Immature natural killer cell (primary cell): ENCODE measurements around the gene MBD6. TPM values are rescaled to one million over a fixed set of nuclear protein-coding genes. Genes with fewer than 3 reads are reported as not detected.
"Not testable (repeated sequence)": the region's sequence is repeated elsewhere in the genome, so short reads cannot be mapped to it uniquely, and the experiment has no call there.

Source experiments
- DNase-seq, 3 donors: peaks; one replicate each; pipeline ENCODE4 v3.0.0; 2022; ENCODE audit warnings: mixed read lengths in 1 of 3
- H3K27ac Mint-ChIP-seq, 6 donors: one replicate each; pipeline ENCODE4 v1.8.0; 2020; ENCODE audit warnings: mixed read lengths in 6 of 6, mild to moderate bottlenecking in 5 of 6, inconsistent platforms in 4 of 6, moderate library complexity in 3 of 6
- H3K27me3 Mint-ChIP-seq, 3 donors: one replicate each; pipeline ENCODE4 v1.8.0; 2020 to 2021; ENCODE audit warnings: low read depth in 3 of 3, mild to moderate bottlenecking in 3 of 3, mixed read lengths in 3 of 3, moderate library complexity in 3 of 3, inconsistent platforms in 1 of 3
- H3K36me3 Mint-ChIP-seq, 3 donors: one replicate each; pipeline ENCODE4 v1.8.0; 2020; ENCODE audit warnings: mixed read lengths in 3 of 3, inconsistent platforms in 2 of 3, mild to moderate bottlenecking in 2 of 3
- H3K4me1 Mint-ChIP-seq, 2 donors: one replicate each; pipeline ENCODE4 v1.8.0; 2020; ENCODE audit warnings: inconsistent platforms in 2 of 2, mild to moderate bottlenecking in 2 of 2, mixed read lengths in 2 of 2, moderate library complexity in 1 of 2
- H3K4me3 Mint-ChIP-seq, 5 donors: one replicate each; pipeline ENCODE4 v1.8.0; 2020; ENCODE audit warnings: mild to moderate bottlenecking in 5 of 5, mixed read lengths in 5 of 5, inconsistent platforms in 3 of 5, moderate library complexity in 3 of 5
- H3K9me3 Mint-ChIP-seq, 6 donors: one replicate each; pipeline ENCODE4 v1.8.0; 2020; ENCODE audit warnings: mild to moderate bottlenecking in 6 of 6, mixed read lengths in 6 of 6, inconsistent platforms in 4 of 6, moderate library complexity in 3 of 6
- polyA plus RNA-seq, 3 donors: library from polyadenylated mRNA; unstranded; fragments of 300-500 nt; fragmentation: Illumina TruSeq; gene quantifications; one replicate each; pipeline ENCODE4 v1.2.3, GENCODE V29; 2021

The MBD6 gene
- polyA plus RNA-seq, 3 donors from 2014 or later, result 1.8 to 5.5 (median 2.7) TPM

GRCh38 chr12:57479376-57480115, 43.1 kb upstream of the MBD6 start, which contains the start of gene ARHGAP9:
ARHGAP9 (minus strand) TSS chr12:57479866; CDS start chr12:57479406, 460 bp downstream.
- Mint-ChIP-seq H3K4me1 (peaks cover 74 to 76% of the 10 kb centered on the region in 2 donors), H3K27ac (peak within 1 kb of the TSS; percentile 99 to 100 (median 100)), H3K27me3 (peaks cover 37 to 50% (median 46%) of the 10 kb centered on the region in 3 donors), H3K36me3 (peaks cover 22 to 25% (median 23%) of the 10 kb centered on the region in 3 donors), H3K9me3 (no peaks in the 10 kb centered on the region), H3K4me3 (peak within 1 kb of the TSS; percentile 90 to 97 (median 95))
- DNase-seq, result peak; percentile 91 to 92 (median 92)

GRCh38 chr12:57481671-57482070, 41.0 kb upstream of the MBD6 start:
- peak overlapping the region; percentile 99 to 100 (median 100) for H3K27ac Mint-ChIP-seq
- peaks cover 59 to 61% of the 10 kb centered on the region in 2 donors for H3K4me1 Mint-ChIP-seq
- DNase-seq, result no peak
- H3K9me3 Mint-ChIP-seq, result no peaks in the 10 kb centered on the region
- H3K4me3 Mint-ChIP-seq, result peak overlapping the region in 3 of 5 donors; percentile 41 to 96 (median 44)
- H3K27me3 Mint-ChIP-seq, result peaks cover 28 to 38% (median 35%) of the 10 kb centered on the region in 3 donors
- H3K36me3 Mint-ChIP-seq, result peaks cover 14 to 18% (median 17%) of the 10 kb centered on the region in 3 donors

GRCh38 chr12:57483466-57483865, 39.2 kb upstream of the MBD6 start:
- Mint-ChIP-seq H3K4me3 (no peak overlapping the region), H3K9me3 (no peaks in the 10 kb centered on the region), H3K36me3 (peaks cover 0 to 2% (median under 1%) of the 10 kb centered on the region in 3 donors)

GRCh38 chr12:57485695-57486094, 36.9 kb upstream of the MBD6 start:
- H3K27me3 Mint-ChIP-seq, result peaks cover 6 to 14% (median 9%) of the 10 kb centered on the region in 3 donors
- H3K36me3 Mint-ChIP-seq, result peaks cover 0 to 8% (median 0%) of the 10 kb centered on the region in 3 donors
- H3K9me3 Mint-ChIP-seq, result no peaks in the 10 kb centered on the region
- DNase-seq, result no peak
- peaks cover 44 to 47% of the 10 kb centered on the region in 2 donors for H3K4me1 Mint-ChIP-seq
- no peak overlapping the region for H3K4me3 Mint-ChIP-seq
- peak overlapping the region in 1 of 6 donors; percentile 24 for H3K27ac Mint-ChIP-seq

More at GRCh38 chr12:57483466-57483865, 39.2 kb upstream of the MBD6 start:
- H3K27me3 Mint-ChIP-seq, result peaks cover 19 to 29% (median 24%) of the 10 kb centered on the region in 3 donors
- DNase-seq, result no peak
- peak overlapping the region; percentile 43 to 95 (median 82) for H3K27ac Mint-ChIP-seq
- peaks cover 55 to 57% of the 10 kb centered on the region in 2 donors for H3K4me1 Mint-ChIP-seq

- peak overlapping the region; percentile 91 to 98 (median 96) for H3K27ac Mint-ChIP-seq
- H3K27me3 Mint-ChIP-seq, result peaks cover 6 to 9% (median 9%) of the 10 kb centered on the region in 3 donors
- H3K9me3 Mint-ChIP-seq, result no peaks in the 10 kb centered on the region
- peak overlapping the region in 4 of 5 donors; percentile 94 to 99 (median 98) for H3K4me3 Mint-ChIP-seq
- H3K36me3 Mint-ChIP-seq, result peaks cover 7 to 20% (median 8%) of the 10 kb centered on the region in 3 donors
- H3K4me1 Mint-ChIP-seq, result peaks cover 35 to 43% of the 10 kb centered on the region in 2 donors
- no peak for DNase-seq
Measured at GRCh38 chr12:57487055-57487596, 35.5 kb upstream of the MBD6 start.

GRCh38 chr12:57487597-57488401, 34.8 kb upstream of the MBD6 start, which contains the start of gene MARS1:
MARS1 (plus strand) TSS chr12:57488068; CDS start chr12:57488091, 23 bp downstream.
- Mint-ChIP-seq H3K9me3 (no peaks in the 10 kb centered on the region), H3K4me1 (peaks cover 37 to 43% of the 10 kb centered on the region in 2 donors), H3K36me3 (peaks cover 7 to 25% (median 12%) of the 10 kb centered on the region in 3 donors), H3K27me3 (peaks cover 6 to 11% (median 9%) of the 10 kb centered on the region in 3 donors), H3K27ac (peak within 1 kb of the TSS; percentile 91 to 98 (median 96)), H3K4me3 (peak within 1 kb of the TSS; percentile 94 to 99 (median 97))
- DNase-seq, result peak; percentile 90 to 92 (median 91)

- Mint-ChIP-seq H3K27me3 (peaks cover 6 to 11% (median 9%) of the 10 kb centered on the region in 3 donors), H3K36me3 (peaks cover 7 to 27% (median 15%) of the 10 kb centered on the region in 3 donors), H3K9me3 (no peaks in the 10 kb centered on the region), H3K4me3 (peak overlapping the region; percentile 94 to 99 (median 97)), H3K4me1 (peaks cover 30 to 35% of the 10 kb centered on the region in 2 donors), H3K27ac (peak overlapping the region; percentile 91 to 98 (median 96))
- no peak for DNase-seq
Measured at GRCh38 chr12:57488402-57489156, 34.0 kb upstream of the MBD6 start.

GRCh38 chr12:57489157-57489641, 33.4 kb upstream of the MBD6 start:
- Mint-ChIP-seq H3K27me3 (peaks cover 6 to 13% (median 9%) of the 10 kb centered on the region in 3 donors), H3K4me3 (peak overlapping the region; percentile 94 to 99 (median 97)), H3K36me3 (peaks cover 7 to 27% (median 15%) of the 10 kb centered on the region in 3 donors), H3K9me3 (no peaks in the 10 kb centered on the region), H3K27ac (peak overlapping the region; percentile 91 to 98 (median 96)), H3K4me1 (peaks cover 30 to 35% of the 10 kb centered on the region in 2 donors)
- no peak for DNase-seq

GRCh38 chr12:57490126-57490525, 32.5 kb upstream of the MBD6 start:
- H3K4me3 Mint-ChIP-seq, result no peak overlapping the region
- H3K27ac Mint-ChIP-seq, result peak overlapping the region in 2 of 6 donors; percentile 22 to 23
- no peak for DNase-seq
- no peaks in the 10 kb centered on the region for H3K9me3 Mint-ChIP-seq
- H3K4me1 Mint-ChIP-seq, result peaks cover 30 to 35% of the 10 kb centered on the region in 2 donors
- H3K27me3 Mint-ChIP-seq, result peaks cover 6 to 13% (median 9%) of the 10 kb centered on the region in 3 donors
- H3K36me3 Mint-ChIP-seq, result peaks cover 7 to 32% (median 15%) of the 10 kb centered on the region in 3 donors

GRCh38 chr12:57491393-57492280, 31.0 kb upstream of the MBD6 start:
- Mint-ChIP-seq H3K4me3 (peak overlapping the region in 3 of 5 donors; percentile 1 to 9 (median 1)), H3K27ac (peak overlapping the region; percentile 3 to 88 (median 31))
- DNase-seq, result no peak

GRCh38 chr12:57495051-57495701, 27.4 kb upstream of the MBD6 start:
- Mint-ChIP-seq H3K4me1 (peaks cover 8 to 10% of the 10 kb centered on the region in 2 donors), H3K36me3 (peaks cover 24 to 52% (median 27%) of the 10 kb centered on the region in 3 donors), H3K27ac (peak overlapping the region in 1 of 6 donors; percentile 11)
- not testable (repeated sequence) for H3K9me3 Mint-ChIP-seq, DNase-seq, H3K27me3 Mint-ChIP-seq, H3K4me3 Mint-ChIP-seq

More at GRCh38 chr12:57491393-57492280, 31.0 kb upstream of the MBD6 start:
- Mint-ChIP-seq H3K36me3 (peaks cover 7 to 32% (median 15%) of the 10 kb centered on the region in 3 donors), H3K4me1 (peaks cover 30 to 35% of the 10 kb centered on the region in 2 donors), H3K9me3 (no peaks in the 10 kb centered on the region), H3K27me3 (peaks cover 6 to 13% (median 7%) of the 10 kb centered on the region in 3 donors)
